Fibroblast of lung (primary cell): ENCODE results near the gene PPIL6. TPM values are rescaled to one million over a fixed set of nuclear protein-coding genes. Genes with fewer than 3 reads are reported as not detected.

Experiments used
- DNase-seq, 2 donors: peaks; one replicate each; pipeline versions ENCODE4 v3.0.0 to v3.0.0-alpha.2; 2010; ENCODE audit warnings: low read depth in 2 of 2
- H2AFZ ChIP-seq: 2 replicates; pipeline ENCODE4 v1.5.1; 2012; ENCODE audit warnings: low read length, control low read depth, inconsistent platforms
- H3K27ac ChIP-seq: 2 replicates; pipeline ENCODE4 v1.5.1; 2011; ENCODE audit warnings: low read length, control low read depth; ENCODE audit not compliant: insufficient read depth
- H3K27me3 ChIP-seq: 2 replicates; pipeline ENCODE4 v1.5.1; 2011; ENCODE audit warnings: mild to moderate bottlenecking, low read length; ENCODE audit not compliant: control insufficient read depth, insufficient read depth
- H3K36me3 ChIP-seq: 2 replicates; pipeline ENCODE4 v1.5.1; 2011; ENCODE audit warnings: low read length; ENCODE audit not compliant: control insufficient read depth, insufficient read depth
- H3K4me1 ChIP-seq: 2 replicates; pipeline ENCODE4 v1.5.1; 2011; ENCODE audit warnings: low read length; ENCODE audit not compliant: control insufficient read depth, insufficient read depth; ENCODE audit errors: extremely low read depth
- H3K4me2 ChIP-seq: 2 replicates; pipeline ENCODE4 v1.5.1; 2011; ENCODE audit warnings: low read length, control low read depth; ENCODE audit not compliant: insufficient read depth; ENCODE audit errors: extremely low read depth
- H3K4me3 ChIP-seq, 4 experiments: fragments of 200-600 bp in 1 of 4; sonication (generic) in 1 of 4; replicated peaks in 1 of 4; 2 replicates each; pipeline ENCODE4 v1.5.1; 2011 to 2016; ENCODE audit warnings: low read length in 4 of 4, low read depth in 3 of 4, mild to moderate bottlenecking in 3 of 4, control low read depth in 2 of 4, inconsistent platforms in 1 of 4, mixed read lengths in 1 of 4; ENCODE audit not compliant: insufficient read depth in 1 of 4; ENCODE audit errors: control extremely low read depth in 1 of 4
- H3K79me2 ChIP-seq: 2 replicates; pipeline ENCODE4 v1.5.1; 2012; ENCODE audit warnings: mild to moderate bottlenecking, low read length, inconsistent platforms; ENCODE audit not compliant: control insufficient read depth, insufficient read depth
- H3K9ac ChIP-seq: 2 replicates; pipeline ENCODE4 v1.5.1; 2011; ENCODE audit warnings: mild to moderate bottlenecking, low read length, control low read depth; ENCODE audit not compliant: insufficient read depth
- H3K9me3 ChIP-seq: 2 replicates; pipeline ENCODE4 v1.5.1; 2012; ENCODE audit warnings: low read depth, low read length; ENCODE audit not compliant: control insufficient read depth, insufficient read depth
- H4K20me1 ChIP-seq: 2 replicates; pipeline ENCODE4 v1.5.1; 2011; ENCODE audit warnings: low read length; ENCODE audit not compliant: control insufficient read depth, insufficient read depth; ENCODE audit errors: extremely low read depth
- CTCF ChIP-seq, 2 donors: IDR thresholded peaks in 1 of 2; conservative IDR thresholded peaks in 1 of 2; 1 replicate in 1 of 2; 2 replicates in 1 of 2; pipeline ENCODE4 v1.5.1; 2011 to 2012; ENCODE audit warnings: low read length in 2 of 2, control low read depth in 1 of 2, inconsistent platforms in 1 of 2, low read depth in 1 of 2, mild to moderate bottlenecking in 1 of 2
- EZH2 ChIP-seq: IDR thresholded peaks from 2 replicates; pipeline ENCODE4 v1.5.1; 2012; ENCODE audit warnings: low read length, control low read depth, mild to moderate bottlenecking; ENCODE audit errors: missing control alignments
- polyA plus RNA-seq, 2 donors: library from polyadenylated mRNA; depleted of rRNA in 1 of 2; stranded (reverse) in 1 of 2; unstranded in 1 of 2; fragments of >200 nt; gene quantifications; 2 replicates each; pipeline ENCODE4 v1.2.1, GENCODE V29; 2011 to 2012; ENCODE audit warnings: missing spikeins in 1 of 2
- total RNA-seq: library from RNA; depleted of rRNA; stranded (reverse); fragments of >200 nt; gene quantifications from 2 replicates; pipeline ENCODE4 v1.2.1, GENCODE V29; 2014

PPIL6 gene
- total and polyA plus RNA-seq, 2 donors (not counting 1 experiment from before 2014, with no cell fraction given) = 0.78 to 5.0 TPM

GRCh38 chr6:109482905-109483734, 42.7 kb upstream of the PPIL6 start, which contains the start of gene ZBTB24:
TSS of gene ZBTB24 (minus strand) at chr6:109483219. CDS start at chr6:109482026, 1,193 bp downstream.
- TF ChIP-seq EZH2 (no peak), CTCF (conservative IDR thresholded peaks at IDR 0.05 in 1 of 2, IDR thresholded peaks at IDR 0.05 in 1 of 2; ENCODE audit: low read depth in 1 of 2, low read length in 2 of 2) (no peak)
- Histone ChIP-seq H3K9ac (peak within 1 kb of the TSS; percentile 75), H3K4me3 (peak within 1 kb of the TSS; percentile 76 to 99 (median 88)), H3K4me1 (peaks cover 8% of the 10 kb centered on the region), H3K27ac (peak within 1 kb of the TSS; percentile 64), H2AFZ (peak within 1 kb of the TSS; percentile 77), H3K9me3 (no peaks in the 10 kb centered on the region), H3K79me2 (peaks cover 19% of the 10 kb centered on the region), H3K4me2 (peak within 1 kb of the TSS; percentile 84), H3K27me3 (no peaks in the 10 kb centered on the region), H4K20me1 (no peaks in the 10 kb centered on the region), H3K36me3 (peaks cover 1% of the 10 kb centered on the region)
- DNase-seq = peak; percentile 82 to 87

GRCh38 chr6:109480993-109481480, 40.6 kb upstream of the PPIL6 start:
- Histone ChIP-seq H3K27ac (no peak overlapping the region), H3K9ac (no peak overlapping the region), H3K36me3 (peaks cover 1% of the 10 kb centered on the region), H2AFZ (no peak overlapping the region), H3K4me1 (peaks cover 8% of the 10 kb centered on the region), H3K79me2 (peaks cover 23% of the 10 kb centered on the region), H3K4me3 (no peak overlapping the region), H3K4me2 (no peak overlapping the region), H3K27me3 (no peaks in the 10 kb centered on the region), H3K9me3 (no peaks in the 10 kb centered on the region), H4K20me1 (no peaks in the 10 kb centered on the region)
- TF ChIP-seq CTCF (conservative IDR thresholded peaks at IDR 0.05 in 1 of 2, IDR thresholded peaks at IDR 0.05 in 1 of 2; ENCODE audit: low read depth in 1 of 2, low read length in 2 of 2) = no peak
- no peak for DNase-seq

GRCh38 chr6:109478841-109479624, 38.6 kb upstream of the PPIL6 start:
- Histone ChIP-seq H3K27ac (no peak overlapping the region), H3K27me3 (no peaks in the 10 kb centered on the region), H2AFZ (no peak overlapping the region), H3K36me3 (peaks cover 5% of the 10 kb centered on the region), H4K20me1 (no peaks in the 10 kb centered on the region), H3K4me2 (peak overlapping the region; percentile 40), H3K4me1 (peaks cover 8% of the 10 kb centered on the region), H3K9ac (no peak overlapping the region), H3K79me2 (peaks cover 23% of the 10 kb centered on the region), H3K4me3 (peak overlapping the region in 2 of 4 experiments; percentile 6 to 15), H3K9me3 (no peaks in the 10 kb centered on the region)
- DNase-seq = no peak
- TF ChIP-seq EZH2 (no peak), CTCF (conservative IDR thresholded peaks at IDR 0.05 in 1 of 2, IDR thresholded peaks at IDR 0.05 in 1 of 2; ENCODE audit: low read depth in 1 of 2, low read length in 2 of 2) (no peak)
